Astrocyte of the spinal cord (primary cell): Measurements from ENCODE around the gene PLPPR3.

Experiments
- DNase-seq: peaks from one replicate; pipeline ENCODE4 v3.0.0; 2011; ENCODE audit warnings: low read depth, low spot score
- H3K4me3 ChIP-seq: 2 replicates; pipeline ENCODE4 v1.5.1; 2011; ENCODE audit warnings: low read depth, mild to moderate bottlenecking, low read length, moderate library complexity
- in situ Hi-C: cut with HindIII; loops from 2 replicates; pipeline ENCODE4 v1.10.0; 2017; ENCODE audit warnings: low sequenced_read_pairs
- TF ChIP-seq, protein P1 (sequence below): IDR thresholded peaks from 2 replicates; pipeline ENCODE4 v1.5.1; 2012; ENCODE audit warnings: low read depth, mild to moderate bottlenecking, low read length, inconsistent platforms

Gene PLPPR3, protein sequence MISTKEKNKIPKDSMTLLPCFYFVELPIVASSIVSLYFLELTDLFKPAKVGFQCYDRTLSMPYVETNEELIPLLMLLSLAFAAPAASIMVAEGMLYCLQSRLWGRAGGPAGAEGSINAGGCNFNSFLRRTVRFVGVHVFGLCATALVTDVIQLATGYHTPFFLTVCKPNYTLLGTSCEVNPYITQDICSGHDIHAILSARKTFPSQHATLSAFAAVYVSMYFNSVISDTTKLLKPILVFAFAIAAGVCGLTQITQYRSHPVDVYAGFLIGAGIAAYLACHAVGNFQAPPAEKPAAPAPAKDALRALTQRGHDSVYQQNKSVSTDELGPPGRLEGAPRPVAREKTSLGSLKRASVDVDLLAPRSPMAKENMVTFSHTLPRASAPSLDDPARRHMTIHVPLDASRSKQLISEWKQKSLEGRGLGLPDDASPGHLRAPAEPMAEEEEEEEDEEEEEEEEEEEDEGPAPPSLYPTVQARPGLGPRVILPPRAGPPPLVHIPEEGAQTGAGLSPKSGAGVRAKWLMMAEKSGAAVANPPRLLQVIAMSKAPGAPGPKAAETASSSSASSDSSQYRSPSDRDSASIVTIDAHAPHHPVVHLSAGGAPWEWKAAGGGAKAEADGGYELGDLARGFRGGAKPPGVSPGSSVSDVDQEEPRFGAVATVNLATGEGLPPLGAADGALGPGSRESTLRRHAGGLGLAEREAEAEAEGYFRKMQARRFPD

DNA sequence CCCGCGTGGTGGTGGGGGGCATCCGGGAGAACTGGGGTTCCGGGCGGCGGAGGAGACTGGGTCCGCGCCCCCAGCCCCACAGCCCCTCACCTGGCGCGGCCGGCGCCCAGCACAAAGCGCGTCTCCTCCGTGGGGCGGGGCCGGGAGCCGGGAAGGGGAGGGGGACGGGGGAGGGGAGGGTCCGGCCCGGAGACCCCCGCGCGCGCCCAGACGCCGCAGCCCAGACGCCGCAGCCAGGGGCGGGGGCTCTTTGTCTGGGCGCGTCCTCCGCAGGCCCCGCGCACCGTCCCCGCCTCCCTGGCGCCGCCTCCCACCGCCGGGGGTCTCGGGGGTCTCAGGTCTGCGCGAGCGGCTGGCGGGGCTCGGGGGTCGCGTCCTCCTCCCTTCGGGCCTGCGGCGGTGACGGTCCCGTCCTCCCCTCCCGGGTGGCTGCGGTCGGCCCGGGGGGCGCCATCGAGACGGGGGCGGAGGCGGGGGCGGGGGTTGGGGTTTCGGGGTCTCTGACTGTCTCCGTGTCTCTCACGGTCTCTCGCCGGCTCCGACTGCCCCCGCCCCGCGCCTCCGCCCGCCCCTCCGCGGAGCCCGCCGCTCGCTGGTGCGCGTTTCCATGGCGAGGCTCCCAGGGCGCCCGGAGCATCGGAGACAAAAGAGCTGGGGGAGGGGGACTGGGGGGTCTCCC, at the start of gene PLPPR3:
TSS of gene PLPPR3 (minus strand) at position 131 of the 679 bp plus-strand sequence. CDS start 396 bp downstream, outside the sequence.
- TF ChIP-seq, protein P1, sequence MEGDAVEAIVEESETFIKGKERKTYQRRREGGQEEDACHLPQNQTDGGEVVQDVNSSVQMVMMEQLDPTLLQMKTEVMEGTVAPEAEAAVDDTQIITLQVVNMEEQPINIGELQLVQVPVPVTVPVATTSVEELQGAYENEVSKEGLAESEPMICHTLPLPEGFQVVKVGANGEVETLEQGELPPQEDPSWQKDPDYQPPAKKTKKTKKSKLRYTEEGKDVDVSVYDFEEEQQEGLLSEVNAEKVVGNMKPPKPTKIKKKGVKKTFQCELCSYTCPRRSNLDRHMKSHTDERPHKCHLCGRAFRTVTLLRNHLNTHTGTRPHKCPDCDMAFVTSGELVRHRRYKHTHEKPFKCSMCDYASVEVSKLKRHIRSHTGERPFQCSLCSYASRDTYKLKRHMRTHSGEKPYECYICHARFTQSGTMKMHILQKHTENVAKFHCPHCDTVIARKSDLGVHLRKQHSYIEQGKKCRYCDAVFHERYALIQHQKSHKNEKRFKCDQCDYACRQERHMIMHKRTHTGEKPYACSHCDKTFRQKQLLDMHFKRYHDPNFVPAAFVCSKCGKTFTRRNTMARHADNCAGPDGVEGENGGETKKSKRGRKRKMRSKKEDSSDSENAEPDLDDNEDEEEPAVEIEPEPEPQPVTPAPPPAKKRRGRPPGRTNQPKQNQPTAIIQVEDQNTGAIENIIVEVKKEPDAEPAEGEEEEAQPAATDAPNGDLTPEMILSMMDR, result no peak
- H3K4me3 ChIP-seq, result peak within 1 kb of the TSS; percentile 17
- no peak for DNase-seq
- in situ Hi-C loops, result no loop called here

DNA sequence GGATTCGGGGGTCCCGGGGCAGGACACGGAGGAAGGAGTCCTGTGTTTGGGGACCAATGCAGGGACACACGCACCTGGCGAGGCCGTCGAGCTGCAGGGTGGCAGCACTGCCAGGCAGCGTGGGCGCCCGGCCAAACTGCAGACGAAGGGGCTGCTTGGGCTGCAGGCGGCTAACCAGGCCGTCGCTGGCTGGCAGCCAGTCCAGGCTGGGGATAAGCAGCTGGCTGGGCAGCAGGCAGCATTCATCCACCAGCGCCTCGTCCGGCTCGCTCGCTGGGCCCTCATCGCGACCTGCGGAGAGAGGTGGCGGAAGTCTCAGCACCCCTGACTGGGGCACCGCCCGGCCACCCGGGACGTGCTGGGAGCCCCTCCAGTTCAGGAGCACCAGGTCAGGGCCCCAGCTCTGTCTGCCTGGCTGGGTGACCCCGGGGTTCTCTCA, 49.2 kb upstream of the PLPPR3 start:
- in situ Hi-C loops, result no loop called here
- H3K4me3 ChIP-seq, result no peak overlapping the region
- DNase-seq, result peak; percentile 45
- TF ChIP-seq, protein P1, result no peak

DNA sequence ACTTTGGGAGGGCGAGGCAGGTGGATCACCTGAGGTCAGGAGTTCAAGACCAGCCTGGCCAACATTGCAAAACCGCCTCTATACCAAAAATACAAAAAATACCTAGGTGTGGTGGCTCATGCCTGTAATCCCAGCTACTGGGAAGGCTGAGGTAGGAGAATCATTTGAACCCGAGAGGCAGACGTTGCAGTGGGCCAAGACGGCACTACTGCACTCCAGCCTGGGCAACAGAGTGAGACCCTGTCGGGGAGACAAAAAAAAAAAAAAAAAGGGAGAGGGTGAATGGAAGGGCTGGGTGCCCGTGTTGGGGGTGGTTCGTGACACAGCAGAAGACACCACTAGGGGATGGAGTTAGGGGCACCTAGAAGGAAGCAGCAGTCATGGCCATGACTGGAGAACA, 48.6 kb upstream of the PLPPR3 start:
- DNase-seq, result no peak
- TF ChIP-seq, protein P1, result no peak
- H3K4me3 ChIP-seq, result no peak overlapping the region
- in situ Hi-C loops, result no loop called here

DNA sequence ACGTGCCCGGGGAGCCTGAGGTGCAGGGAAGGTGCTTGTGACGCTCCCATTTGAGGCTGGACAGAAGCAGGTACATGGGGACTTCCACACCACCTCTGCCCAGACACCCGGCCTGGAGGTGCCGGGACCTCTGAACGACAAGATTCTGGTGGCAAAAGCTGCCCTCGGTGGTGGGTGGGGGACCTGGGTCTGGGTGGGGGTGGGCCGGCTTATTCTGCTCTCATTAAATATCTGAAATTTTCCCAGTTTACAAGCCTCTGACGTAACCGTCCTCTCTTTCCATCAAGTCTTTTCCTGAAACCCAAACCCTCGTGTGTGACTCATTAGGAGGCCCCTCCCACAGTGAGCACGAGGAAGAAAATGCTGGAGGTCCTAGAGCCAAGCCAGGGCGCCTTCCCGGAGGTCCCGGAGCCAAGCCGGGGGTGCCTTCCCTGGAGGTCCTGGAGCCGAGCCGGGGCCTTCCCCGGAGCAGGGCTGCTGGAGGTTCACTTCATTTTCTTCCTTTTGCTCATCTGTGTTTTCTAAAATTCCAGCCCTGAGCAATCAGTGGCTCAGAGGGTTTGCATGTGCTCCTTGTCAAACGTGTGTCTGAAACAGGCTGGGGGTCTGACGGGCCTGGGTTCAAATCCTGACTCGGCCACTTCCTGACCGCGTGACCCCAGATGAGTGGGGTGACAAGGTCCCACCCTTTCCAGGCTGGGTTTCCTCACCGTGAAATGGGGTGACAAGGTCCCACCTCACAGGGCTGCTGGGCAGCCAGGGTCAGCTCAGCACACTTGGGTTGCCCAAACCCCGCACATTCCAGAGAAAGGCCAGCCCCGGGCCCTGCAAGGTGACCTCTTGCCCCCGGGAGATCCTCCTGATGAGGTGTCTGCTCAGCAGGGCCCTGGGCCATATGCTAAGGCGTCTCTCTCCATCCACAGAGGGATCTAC, 47.8 kb upstream of the PLPPR3 start:
- in situ Hi-C loops, result no loop called here
- no peak overlapping the region for H3K4me3 ChIP-seq
- peak; percentile 96 for DNase-seq
- TF ChIP-seq, protein P1, result no peak

DNA sequence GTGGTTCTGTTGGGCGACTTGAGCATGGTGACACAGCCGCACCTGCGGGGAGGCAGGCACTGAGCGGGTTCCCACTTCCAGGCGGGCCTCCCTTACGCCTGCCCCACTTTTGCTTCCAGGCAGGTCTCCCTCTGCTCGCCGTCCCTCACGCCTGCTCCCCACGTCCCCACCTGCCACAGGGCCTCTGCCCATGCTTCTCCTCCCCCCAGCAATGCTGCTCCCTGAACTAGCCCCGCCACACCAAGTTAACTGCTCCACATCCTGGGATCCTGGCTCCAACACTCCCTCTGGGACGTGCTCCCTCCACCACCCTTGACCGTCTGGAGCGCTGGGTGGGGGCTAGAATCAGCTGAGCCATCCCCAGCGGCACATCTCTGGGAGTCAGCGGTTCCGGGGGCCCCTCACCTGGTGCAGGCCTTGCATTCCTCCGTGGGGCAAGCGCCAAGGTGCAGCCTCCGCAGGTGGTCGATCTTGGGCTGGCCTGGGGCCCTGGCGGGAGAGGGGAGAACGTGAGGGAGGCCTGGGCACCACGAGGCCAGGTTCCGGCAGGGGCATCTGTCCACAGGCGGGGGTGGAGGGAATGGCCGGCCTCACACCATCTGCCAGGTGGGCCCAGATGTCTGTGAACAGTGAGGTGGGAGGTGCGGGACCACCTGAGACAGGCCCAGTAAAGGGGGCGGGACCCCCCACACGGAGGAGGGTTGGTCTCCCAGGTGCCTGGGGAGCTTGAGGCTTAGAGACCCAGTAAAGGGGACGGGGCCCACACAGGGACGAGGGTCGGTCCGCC, 46.9 kb upstream of the PLPPR3 start:
- H3K4me3 ChIP-seq, result no peak overlapping the region
- TF ChIP-seq, protein P1, result no peak
- DNase-seq, result no peak
- in situ Hi-C loops, result no loop called here
